SK-N-SH (cell line): ENCODE results near the gene IGFBPL1. TPM values are rescaled to one million over a fixed set of nuclear protein-coding genes. Genes with fewer than 3 reads are reported as not detected.

Source experiments
- CTCF ChIA-PET: fragments of 300-600, 350-600 bp; formaldehyde crosslinking; extraction: SDS; loops from one replicate; lab custom pipeline; 2021; lab: Yijun Ruan, JAX
- POLR2A ChIA-PET: fragments of 350-600 bp; sonication (Branson Sonifier 250); formaldehyde crosslinking; extraction: SDS; loops from one replicate; lab custom pipeline; 2020; ENCODE audit warnings: antibody characterized with exemption, inconsistent platforms; lab: Yijun Ruan, JAX
- DNase-seq: peaks from one replicate; pipeline ENCODE4 v3.0.0; 2012
- H2AFZ ChIP-seq: fragments of 200-600 bp; sonication (generic); 2 replicates; pipeline ENCODE4 v1.8.1; 2016; ENCODE audit warnings: antibody characterized with exemption, mild to moderate bottlenecking, low read depth
- H3F3A ChIP-seq: fragments of 200-600 bp; sonication (generic); replicated peaks from 2 replicates; pipeline ENCODE3; 2016; ENCODE audit warnings: antibody characterized with exemption, mild to moderate bottlenecking; ENCODE audit not compliant: insufficient read depth
- H3K27ac ChIP-seq, 2 experiments: fragments of 200-500 bp in 1 of 2; fragments of 200-600 bp in 1 of 2; sonication (Bioruptor generic) in 1 of 2; sonication (generic), shearing (Covaris generic) in 1 of 2; 2 replicates each; pipeline versions ENCODE4 v1.5.1 to v1.6.1; 2014 to 2016; ENCODE audit warnings: low read depth in 2 of 2, inconsistent platforms in 1 of 2, low read length in 1 of 2, mild to moderate bottlenecking in 1 of 2, mixed read lengths in 1 of 2
- H3K27me3 ChIP-seq: fragments of 200-600 bp; sonication (generic), shearing (Covaris generic); 2 replicates; pipeline ENCODE4 v1.6.1; 2016; ENCODE audit warnings: mixed run types; ENCODE audit not compliant: insufficient read depth
- H3K36me3 ChIP-seq, 2 experiments: fragments of 200-500 bp in 1 of 2; fragments of 200-600 bp in 1 of 2; sonication (Bioruptor generic) in 1 of 2; sonication (generic) in 1 of 2; replicated peaks in 1 of 2; 2 replicates each; pipeline versions ENCODE3 to v1.5.1; 2014 to 2016; ENCODE audit warnings: low read length in 1 of 2, mild to moderate bottlenecking in 1 of 2; ENCODE audit not compliant: insufficient read depth in 2 of 2, control insufficient read depth in 1 of 2
- H3K4me1 ChIP-seq, 2 experiments: fragments of 200-500 bp in 1 of 2; fragments of 200-600 bp in 1 of 2; sonication (Bioruptor generic) in 1 of 2; sonication (generic), shearing (Covaris generic) in 1 of 2; 2 replicates each; pipeline versions ENCODE4 v1.5.1 to v1.6.1; 2014 to 2016; ENCODE audit warnings: low read depth in 1 of 2, low read length in 1 of 2, mixed run types in 1 of 2; ENCODE audit not compliant: insufficient read depth in 2 of 2, control insufficient read depth in 1 of 2
- H3K4me2 ChIP-seq: fragments of 200-600 bp; sonication (generic), shearing (Covaris generic); 2 replicates; pipeline ENCODE4 v1.6.1; 2017; ENCODE audit warnings: mixed run types
- H3K4me3 ChIP-seq, 2 experiments: fragments of 200-500 bp in 1 of 2; fragments of 200-600 bp in 1 of 2; sonication (Bioruptor generic) in 1 of 2; sonication (generic), shearing (Covaris generic) in 1 of 2; 2 replicates each; pipeline versions ENCODE4 v1.5.1 to v1.8.1; 2014 to 2016; ENCODE audit warnings: low read depth in 2 of 2, inconsistent platforms in 1 of 2, low read length in 1 of 2, mild to moderate bottlenecking in 1 of 2, mixed read lengths in 1 of 2, moderate library complexity in 1 of 2
- H3K79me2 ChIP-seq: fragments of 200-600 bp; sonication (generic); 2 replicates; pipeline ENCODE4 v1.8.1; 2017; ENCODE audit warnings: mild to moderate bottlenecking; ENCODE audit not compliant: insufficient read depth
- H3K9ac ChIP-seq: fragments of 200-600 bp; sonication (generic); 2 replicates; pipeline ENCODE4 v1.6.1; 2017; ENCODE audit warnings: mixed run types
- H3K9me2 ChIP-seq: fragments of 200-600 bp; sonication (generic); 2 replicates; pipeline ENCODE4 v1.6.1; 2017; ENCODE audit warnings: mixed run types
- H3K9me3 ChIP-seq: fragments of 200-600 bp; sonication (generic); 2 replicates; pipeline ENCODE4 v1.6.1; 2017; ENCODE audit warnings: mixed run types, mild to moderate bottlenecking, moderate library complexity
- H4K20me1 ChIP-seq: fragments of 200-600 bp; sonication (generic); 2 replicates; pipeline ENCODE4 v1.6.1; 2017; ENCODE audit warnings: mild to moderate bottlenecking, mixed run types; ENCODE audit not compliant: insufficient read depth
- CHD2 ChIP-seq: fragments of 150-350 bp; IDR thresholded peaks from 2 replicates; pipeline ENCODE4 v1.6.1; 2018; ENCODE audit warnings: low read length; ENCODE audit not compliant: partially characterized antibody
- CTCF ChIP-seq: fragments of 200-600 bp; sonication (generic); IDR thresholded peaks from 2 replicates; pipeline ENCODE4 v1.6.1; 2017; ENCODE audit warnings: antibody characterized with exemption, mild to moderate bottlenecking, moderate library complexity
- ELF1 ChIP-seq: IDR thresholded peaks from 2 replicates; pipeline ENCODE4 v1.4.0; 2012
- EZH2phosphoT487 ChIP-seq: fragments of 200-600 bp; sonication (generic); IDR thresholded peaks from 2 replicates; pipeline ENCODE4 v1.6.1; 2017; ENCODE audit warnings: low read depth, mixed run types, mild to moderate bottlenecking, antibody characterized with exemption, moderate library complexity, borderline replicate concordance
- FOXJ3 ChIP-seq: sonication (generic); formaldehyde crosslinking; IDR thresholded peaks from 2 replicates; pipeline ENCODE4 v1.5.1; 2020; ENCODE audit warnings: mild to moderate bottlenecking, missing genetic modification reagents
- FOXM1 ChIP-seq: IDR thresholded peaks from 2 replicates; pipeline ENCODE4 v1.4.0; 2012; ENCODE audit warnings: low read depth, mild to moderate bottlenecking
- GATA2 ChIP-seq: sonication (generic); formaldehyde crosslinking; IDR thresholded peaks from 2 replicates; pipeline ENCODE4 v1.5.0; 2020; ENCODE audit warnings: mild to moderate bottlenecking, missing genetic modification reagents
- JUND ChIP-seq: IDR thresholded peaks from 2 replicates; pipeline ENCODE4 v1.4.0; 2012
- MAX ChIP-seq: IDR thresholded peaks from 2 replicates; pipeline ENCODE4 v1.4.0; 2012; ENCODE audit warnings: low read depth
- MEF2A ChIP-seq: IDR thresholded peaks from 2 replicates; pipeline ENCODE4 v1.4.0; 2012; ENCODE audit warnings: low read depth, borderline replicate concordance
- NFIC ChIP-seq: IDR thresholded peaks from 2 replicates; pipeline ENCODE4 v1.4.0; 2012; ENCODE audit warnings: borderline replicate concordance
- NRF1 ChIP-seq: IDR thresholded peaks from 2 replicates; pipeline ENCODE4 v1.6.1; 2012; ENCODE audit warnings: low read depth, mild to moderate bottlenecking, low read length
- RAD21 ChIP-seq: IDR thresholded peaks from 2 replicates; pipeline ENCODE4 v1.6.1; 2012; ENCODE audit warnings: mild to moderate bottlenecking, low read length
- RFX5 ChIP-seq: IDR thresholded peaks from 2 replicates; pipeline ENCODE4 v1.6.1; 2012; ENCODE audit warnings: mild to moderate bottlenecking, improper control_type of control experiment, low read length
- RXRA ChIP-seq: IDR thresholded peaks from 2 replicates; pipeline ENCODE4 v1.4.0; 2012; ENCODE audit warnings: low read depth, mild to moderate bottlenecking, borderline replicate concordance
- SMC3 ChIP-seq: IDR thresholded peaks from 2 replicates; pipeline ENCODE4 v1.6.1; 2012; ENCODE audit warnings: low read depth, low read length, improper control_type of control experiment
- TCF12 ChIP-seq: IDR thresholded peaks from 2 replicates; pipeline ENCODE4 v1.4.0; 2012
- TEAD4 ChIP-seq: IDR thresholded peaks from 2 replicates; pipeline ENCODE4 v1.4.0; 2012; ENCODE audit warnings: mild to moderate bottlenecking, borderline replicate concordance; ENCODE audit not compliant: insufficient read depth
- USF2 ChIP-seq: fragments of 150-350 bp; IDR thresholded peaks from 2 replicates; pipeline ENCODE4 v1.6.1; 2017; ENCODE audit warnings: antibody characterized with exemption, low read length, low read depth, borderline replicate concordance
- YY1 ChIP-seq: IDR thresholded peaks from 2 replicates; pipeline ENCODE4 v1.4.0; 2012; ENCODE audit warnings: low read depth, mild to moderate bottlenecking
- ZBTB33 ChIP-seq: IDR thresholded peaks from 2 replicates; pipeline ENCODE4 v1.4.0; 2012; ENCODE audit warnings: low read depth, borderline replicate concordance
- WGBS: methylation state at CpG from one replicate; pipeline ENCODE4 v1.1.6; 2017; ENCODE audit warnings: low lambda C conversion rate; 5-methylcytosine and 5-hydroxymethylcytosine counted together
- polyA plus RNA-seq, 3 experiments: library from polyadenylated mRNA; depleted of rRNA; stranded (reverse); fragments of >200 nt; gene quantifications; 2 replicates each; pipeline ENCODE4 v1.2.3, GENCODE V29; 2012

The IGFBPL1 gene
- polyA plus RNA-seq, 1 of the 3 experiments (the other 2 are of a cell fraction), result 0.41 TPM

- H3K36me3 ChIP-seq, result no peaks in the 10 kb centered on the region
- ChIA-PET POLR2A (no interaction called here), CTCF (interaction anchor here (1.1 to 8.8 kb wide), 4 partner anchors 16 to 521 kb away, joined by 3 to 93 read pairs (median 16); no protein-coding TSS in a partner anchor)
- H3K27ac ChIP-seq, result no peak overlapping the region
- no peak overlapping the region for H3K4me2 ChIP-seq
- WGBS, result 80% methylated on average over 3 of the region's 3 CpGs
- H4K20me1 ChIP-seq, result no peaks in the 10 kb centered on the region
- TF ChIP-seq RXRA, result no peak
- no peak for TF ChIP-seq RFX5
- no peak for TF ChIP-seq MAX
- TF ChIP-seq CHD2, result no peak
- TF ChIP-seq FOXJ3 (CRISPR knock-in tag), result no peak
- no peak for TF ChIP-seq TCF12
- TF ChIP-seq ZBTB33, result no peak
- TF ChIP-seq GATA2 (CRISPR knock-in tag), result no peak
- TF ChIP-seq NRF1, result no peak
- TF ChIP-seq MEF2A, result no peak
- no peak for TF ChIP-seq EZH2phosphoT487
- TF ChIP-seq TEAD4, result no peak
- no peak overlapping the region for H3K4me3 ChIP-seq
- DNase-seq, result no peak
- no peak overlapping the region for H2AFZ ChIP-seq
- peaks cover 9% of the 10 kb centered on the region; the same call in 1 of the 2 replicates for H3K27me3 ChIP-seq
- no peak overlapping the region for H3K9ac ChIP-seq
- no peaks in the 10 kb centered on the region for H3K9me3 ChIP-seq
- no peaks in the 10 kb centered on the region for H3K9me2 ChIP-seq
- no peaks in the 10 kb centered on the region for H3K79me2 ChIP-seq
- no peaks in the 10 kb centered on the region for H3F3A ChIP-seq
- H3K4me1 ChIP-seq, result no peaks in the 10 kb centered on the region
Observed at GRCh38 chr9:38434853-38435252, 10.6 kb upstream of the IGFBPL1 start.

- Histone ChIP-seq H3K4me2 (no peak overlapping the region), H3F3A (no peaks in the 10 kb centered on the region), H4K20me1 (no peaks in the 10 kb centered on the region), H3K9ac (no peak overlapping the region), H3K4me3 (no peak overlapping the region), H3K27me3 (peaks cover 9% of the 10 kb centered on the region; the same call in 1 of the 2 replicates), H3K27ac (no peak overlapping the region), H3K9me2 (no peaks in the 10 kb centered on the region), H2AFZ (no peak overlapping the region), H3K9me3 (no peaks in the 10 kb centered on the region), H3K36me3 (no peaks in the 10 kb centered on the region), H3K4me1 (no peaks in the 10 kb centered on the region), H3K79me2 (no peaks in the 10 kb centered on the region)
- CTCF ChIA-PET, result interaction anchor here (1.1 to 8.8 kb wide), 7 partner anchors 8 to 347 kb away, joined by 3 to 93 read pairs (median 8); no protein-coding TSS in a partner anchor
- POLR2A ChIA-PET, result no interaction called here
- TF ChIP-seq RXRA (no peak), JUND (no peak), RAD21 (no peak), TEAD4 (no peak), TCF12 (no peak), FOXM1 (no peak), CTCF (no peak), NFIC (no peak), SMC3 (no peak), ELF1 (no peak), YY1 (no peak), NRF1 (no peak), USF2 (no peak), CHD2 (no peak), MAX (no peak)
- no peak for DNase-seq
- 37% methylated on average over 3 of the region's 3 CpGs for WGBS
Observed at GRCh38 chr9:38434365-38434764, 10.1 kb upstream of the IGFBPL1 start.
